Measurements from ENCODE around the gene HNRNPUL1. TPM values are rescaled to one million over a fixed set of nuclear protein-coding genes. Genes with fewer than 3 reads are reported as not detected.

HNRNPUL1 gene
- total RNA-seq, 1 experiment from 2014 or later: 315 TPM

DNA sequence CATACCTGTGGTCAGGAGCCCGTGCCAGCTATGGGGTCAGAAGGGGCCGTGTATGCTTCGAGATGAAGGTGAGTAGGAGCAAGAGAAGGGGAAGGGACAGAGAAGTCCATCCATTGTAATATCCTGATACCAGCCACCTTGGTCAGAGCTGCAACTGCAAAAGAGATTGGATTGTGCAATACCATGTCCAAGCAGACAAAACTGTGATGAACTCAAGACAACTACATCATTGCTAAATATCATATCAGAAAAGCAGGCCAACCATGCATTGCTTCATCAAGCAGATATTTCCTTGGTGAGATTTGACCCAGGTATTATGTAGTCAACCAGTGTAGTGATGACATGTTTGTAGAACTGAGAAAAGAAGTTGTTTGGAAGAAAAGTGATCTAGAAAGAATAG is 12.1 kb downstream of the HNRNPUL1 start:
- no peak overlapping the region for H2BK20ac ChIP-seq (ENCODE audit: low read depth, low read length, poor library complexity, severe bottlenecking)
- no peak overlapping the region for H3K4me3 Mint-ChIP-seq
- no peak for DNase-seq
- no peak overlapping the region for H3K4me2 ChIP-seq (ENCODE audit: insufficient read depth, insufficient read length, low read length)
- H2AFZ ChIP-seq (ENCODE audit: low read length): no peak overlapping the region
- H3K23ac ChIP-seq (ENCODE audit: insufficient read length, low read depth, low read length): no peak overlapping the region
- H3K9ac ChIP-seq (ENCODE audit: extremely low read depth, insufficient read length, low read length): no peak overlapping the region
- no peak overlapping the region for H2BK15ac ChIP-seq (ENCODE audit: low read depth, low read length)
- no peaks in the 10 kb centered on the region for H3K9me3 ChIP-seq (ENCODE audit: control insufficient read depth, low read depth, low read length)
- H3K18ac ChIP-seq (ENCODE audit: insufficient read length, low read depth, low read length): no peak overlapping the region
- H3K4ac ChIP-seq (ENCODE audit: low read depth, low read length): no peak overlapping the region
- H4K8ac ChIP-seq (replicated peaks; ENCODE audit: insufficient read length, low read depth, low read length): no peak overlapping the region
- no peak overlapping the region for H2BK120ac ChIP-seq (ENCODE audit: low read depth, low read length, poor library complexity, severe bottlenecking)
- H3T11ph ChIP-seq (ENCODE audit: low read length): no peak overlapping the region
- no peak overlapping the region for H2BK12ac ChIP-seq (ENCODE audit: insufficient read length, low read depth, low read length)
- no peak overlapping the region for H4K91ac ChIP-seq (ENCODE audit: insufficient read length, low read depth, low read length)
- H3K36me3 Mint-ChIP-seq (ENCODE audit: insufficient read depth in 1 of 3, low read depth in 3 of 3): peaks cover 83 to 99% (median 98%) of the 10 kb centered on the region in 3 experiments; a peak in 6 of 7 replicates
- WGBS (ENCODE audit: extremely low coverage, insufficient read length, low lambda C conversion rate): no CpG with 5 or more reads among the region's 3 CpGs
- no peaks in the 10 kb centered on the region for H3K9me3 Mint-ChIP-seq
- no peaks in the 10 kb centered on the region for H3K4me1 ChIP-seq (ENCODE audit: insufficient read depth, low read length)
- no peaks in the 10 kb centered on the region for H3K27me3 ChIP-seq (ENCODE audit: insufficient read depth, low read length)
- no peak overlapping the region for H3K56ac ChIP-seq (ENCODE audit: insufficient read length, low read depth, low read length)
- no peak overlapping the region for H4K5ac ChIP-seq (ENCODE audit: insufficient read length, low read depth, low read length)
- H3K27ac Mint-ChIP-seq: no peak overlapping the region; a peak in 1 of 7 replicates
- TF ChIP-seq, protein P1, sequence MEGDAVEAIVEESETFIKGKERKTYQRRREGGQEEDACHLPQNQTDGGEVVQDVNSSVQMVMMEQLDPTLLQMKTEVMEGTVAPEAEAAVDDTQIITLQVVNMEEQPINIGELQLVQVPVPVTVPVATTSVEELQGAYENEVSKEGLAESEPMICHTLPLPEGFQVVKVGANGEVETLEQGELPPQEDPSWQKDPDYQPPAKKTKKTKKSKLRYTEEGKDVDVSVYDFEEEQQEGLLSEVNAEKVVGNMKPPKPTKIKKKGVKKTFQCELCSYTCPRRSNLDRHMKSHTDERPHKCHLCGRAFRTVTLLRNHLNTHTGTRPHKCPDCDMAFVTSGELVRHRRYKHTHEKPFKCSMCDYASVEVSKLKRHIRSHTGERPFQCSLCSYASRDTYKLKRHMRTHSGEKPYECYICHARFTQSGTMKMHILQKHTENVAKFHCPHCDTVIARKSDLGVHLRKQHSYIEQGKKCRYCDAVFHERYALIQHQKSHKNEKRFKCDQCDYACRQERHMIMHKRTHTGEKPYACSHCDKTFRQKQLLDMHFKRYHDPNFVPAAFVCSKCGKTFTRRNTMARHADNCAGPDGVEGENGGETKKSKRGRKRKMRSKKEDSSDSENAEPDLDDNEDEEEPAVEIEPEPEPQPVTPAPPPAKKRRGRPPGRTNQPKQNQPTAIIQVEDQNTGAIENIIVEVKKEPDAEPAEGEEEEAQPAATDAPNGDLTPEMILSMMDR (conservative IDR thresholded peaks at IDR 0.05): no peak
- no peaks in the 10 kb centered on the region for H4K20me1 ChIP-seq (ENCODE audit: control insufficient read depth, insufficient read depth, insufficient read length)
- no peak overlapping the region for H2AK5ac ChIP-seq (ENCODE audit: insufficient read length, low read length)
- no peaks in the 10 kb centered on the region for H3K27me3 Mint-ChIP-seq (ENCODE audit: low read depth)
- H3K79me1 ChIP-seq (ENCODE audit: insufficient read depth, low read depth, low read length, poor library complexity, severe bottlenecking): peaks cover 5% of the 10 kb centered on the region
- H3K4me1 Mint-ChIP-seq: no peaks in the 10 kb centered on the region
- H3K23me2 ChIP-seq (ENCODE audit: insufficient read length, low read depth, low read length, poor library complexity, severe bottlenecking): no peaks in the 10 kb centered on the region
- no peaks in the 10 kb centered on the region for H3K79me2 ChIP-seq (ENCODE audit: insufficient read depth, low read length)
- H3K27ac ChIP-seq (ENCODE audit: insufficient read length, low read depth, low read length): no peak overlapping the region
- H3K14ac ChIP-seq (ENCODE audit: insufficient read depth, low read length): no peak overlapping the region
- H2BK5ac ChIP-seq (ENCODE audit: insufficient read length, low read length): no peak overlapping the region

Measured in H9 (cell line).